GM12878 (cell line): ENCODE data around the gene FUT8. TPM values are rescaled to one million over a fixed set of nuclear protein-coding genes. Genes with fewer than 3 reads are reported as not detected.

ENCODE experiments used
- E2F8 ChIP-seq: fragments of 450-650 bp; IDR thresholded peaks from 2 replicates; pipeline ENCODE4 v1.6.1; 2018; ENCODE audit warnings: mild to moderate bottlenecking, low read depth, moderate library complexity; ENCODE audit not compliant: partially characterized antibody
- IRF3 ChIP-seq: fragments of 450-650 bp; IDR thresholded peaks from 2 replicates; pipeline ENCODE4 v1.6.1; 2014; ENCODE audit warnings: mild to moderate bottlenecking
- PAX5 ChIP-seq: IDR thresholded peaks from 2 replicates; pipeline ENCODE4 v1.6.1; 2011; ENCODE audit warnings: low read depth, low read length, borderline replicate concordance
- PRDM15 ChIP-seq: fragments of 450-650 bp; formaldehyde crosslinking; IDR thresholded peaks from 2 replicates; pipeline ENCODE4 v1.4.0; 2020; ENCODE audit warnings: mild to moderate bottlenecking, moderate library complexity
- SRF ChIP-seq, 2 experiments: IDR thresholded peaks; 2 replicates each; pipeline ENCODE4 v1.6.1; 2011; ENCODE audit warnings: low read depth in 2 of 2, low read length in 2 of 2, mild to moderate bottlenecking in 1 of 2, moderate library complexity in 1 of 2
- YBX1 ChIP-seq: fragments of 450-650 bp; IDR thresholded peaks from 2 replicates; pipeline ENCODE4 v1.6.1; 2016; ENCODE audit warnings: antibody characterized with exemption
- polyA plus RNA-seq, 11 experiments: library from polyadenylated mRNA; depleted of rRNA in 4 of 11; unstranded in 6 of 11; stranded (reverse) in 5 of 11; fragments of >200 nt; fragmentation: Nextera tagmentation in 4 of 11; fragmentation: Illumina TruSeq in 1 of 11; extraction: Ambion mirVana in 4 of 11; extraction: Trizol in 1 of 11; gene quantifications; 1 replicate in 1 of 11; 2 replicates in 10 of 11; pipeline versions ENCODE4 v1.2.1 to v1.2.3, GENCODE V29; 2011 to 2016; ENCODE audit warnings: inconsistent platforms in 2 of 11, missing spikeins in 2 of 11, low read depth in 1 of 11
- total RNA-seq, 4 experiments: library from RNA; depleted of rRNA in 3 of 4; stranded (reverse); fragments of >200 nt in 3 of 4; fragmentation: Illumina TruSeq in 1 of 4; extraction: Trizol in 1 of 4; gene quantifications; 2 replicates each; pipeline versions ENCODE4 v1.2.1 to v1.2.3, GENCODE V29; 2013 to 2021

The FUT8 gene
- total and polyA plus RNA-seq, 10 of the 15 experiments (the other 5 are each of a cell fraction or from before 2014, with no cell fraction given) = 21.3 to 106 (median 66.3) TPM

- no peak for TF ChIP-seq PRDM15
- TF ChIP-seq YBX1 = no peak
- no peak for TF ChIP-seq E2F8
- TF ChIP-seq PAX5 = no peak
- no peak for TF ChIP-seq IRF3
- TF ChIP-seq SRF (IDR thresholded peaks at IDR 0.05; ENCODE audit: low read depth in 2 of 2, low read length in 2 of 2) = no peak
These were observed 65.5 kb downstream of the FUT8 start (continued) for GRCh38 chr14:65478017-65478416.
